ENCODE measurements around the gene ATP9B. TPM values are rescaled to one million over a fixed set of nuclear protein-coding genes. Genes with fewer than 3 reads are reported as not detected.

ATP9B gene
- polyA plus RNA-seq, 1 of the 3 experiments (the other 2 are of a cell fraction): 11.2 TPM

DNA sequence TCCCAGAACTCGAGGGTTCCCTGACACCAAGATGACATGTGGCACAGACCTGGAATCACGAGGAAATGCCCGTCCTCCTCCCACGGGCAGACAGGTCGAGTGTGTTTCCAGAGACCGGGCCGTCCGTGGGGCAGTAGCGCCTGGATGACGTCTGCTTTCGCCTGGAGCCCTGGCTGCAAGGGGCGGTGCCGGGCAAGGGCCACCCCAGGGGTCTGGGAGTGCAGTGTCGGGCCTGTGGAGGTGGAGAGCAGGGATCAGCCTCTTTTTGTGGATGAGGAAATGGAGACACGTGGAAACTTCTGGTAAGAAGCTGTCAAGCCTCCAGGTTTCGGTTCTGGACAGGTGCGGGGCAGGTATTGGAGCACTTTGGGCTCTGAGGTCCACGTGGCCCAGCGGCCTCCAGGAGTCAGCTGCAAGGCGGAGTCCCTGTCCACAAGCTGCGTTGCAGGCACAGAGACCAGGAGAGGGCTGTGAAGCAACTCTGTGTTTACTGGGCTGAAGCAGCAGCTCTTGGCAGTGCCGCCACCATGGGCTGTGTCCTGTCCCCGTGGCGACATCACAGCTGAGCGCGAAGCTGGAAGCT, 352.2 kb downstream of the ATP9B start:
- Histone ChIP-seq H3K4me3 (ENCODE audit: low read depth in 2 of 2, low read length in 1 of 2) (no peak overlapping the region), H3K27me3 (ENCODE audit: insufficient read depth) (peaks cover 86% of the 10 kb centered on the region), H3K36me3 (replicated peaks in 1 of 2; ENCODE audit: control insufficient read depth in 1 of 2, insufficient read depth in 2 of 2, low read length in 1 of 2) (no peaks in the 10 kb centered on the region), H3K4me1 (ENCODE audit: control insufficient read depth in 1 of 2, insufficient read depth in 2 of 2, low read depth in 1 of 2, low read length in 1 of 2) (no peaks in the 10 kb centered on the region), H3K9me2 (no peaks in the 10 kb centered on the region), H3F3A (replicated peaks; ENCODE audit: insufficient read depth) (peaks cover 3% of the 10 kb centered on the region), H2AFZ (ENCODE audit: low read depth) (no peak overlapping the region), H3K79me2 (ENCODE audit: insufficient read depth) (no peaks in the 10 kb centered on the region), H3K4me2 (no peak overlapping the region), H3K9ac (no peak overlapping the region), H3K27ac (ENCODE audit: low read depth in 2 of 2, low read length in 1 of 2) (no peak overlapping the region), H3K9me3 (no peaks in the 10 kb centered on the region), H4K20me1 (ENCODE audit: insufficient read depth) (0 out of 2 replicates have a peak, but pooled peaks cover 4% of the 10 kb centered on the region)
- ChIA-PET CTCF (no interaction called here), POLR2A (no interaction called here)
- DNase-seq: no peak
- WGBS (ENCODE audit: low lambda C conversion rate): 7% methylated on average over 3 of the region's 26 CpGs
- TF ChIP-seq MXI1 (IDR thresholded peaks at IDR 0.05; ENCODE audit: low read depth, low read length): no peak

DNA sequence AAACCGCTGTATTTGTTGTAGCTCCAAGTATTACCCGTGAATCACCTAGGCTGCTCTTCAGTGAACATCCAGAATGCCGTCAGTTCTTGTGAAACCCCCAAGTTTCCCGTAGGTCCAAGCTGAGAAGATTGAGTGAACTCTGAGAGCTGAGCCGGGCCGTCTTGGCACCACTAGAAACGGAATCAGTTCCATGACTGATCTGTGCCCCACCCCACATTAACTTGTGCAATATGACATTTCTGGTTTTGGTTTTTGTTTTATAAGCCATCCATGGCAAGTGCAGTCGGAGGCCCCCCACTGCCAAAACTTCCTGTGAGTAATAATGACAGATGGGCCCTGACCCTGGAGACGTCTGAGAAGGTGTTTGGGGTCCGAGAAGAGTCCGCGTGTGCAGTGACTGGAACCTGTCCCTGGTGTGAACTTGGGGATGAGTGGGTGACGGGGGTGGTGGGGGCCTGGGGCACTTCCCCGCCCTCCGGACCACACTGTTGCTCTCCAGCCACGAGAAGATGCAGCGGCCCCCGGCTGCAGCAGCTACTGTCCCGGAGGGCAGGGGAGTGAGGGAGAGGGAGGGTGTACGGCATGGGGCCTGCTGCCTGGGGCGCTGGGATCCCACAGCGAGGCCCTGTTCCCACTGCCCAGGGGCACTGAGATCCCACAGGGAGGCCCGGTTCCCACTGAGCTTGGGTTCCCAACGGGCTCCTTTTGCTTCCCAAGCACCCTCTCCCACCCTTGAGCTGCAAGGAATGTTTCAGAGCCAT, 353.0 kb downstream of the ATP9B start:
- Histone ChIP-seq H3K9me3 (no peaks in the 10 kb centered on the region), H3K4me2 (no peak overlapping the region), H3K36me3 (replicated peaks in 1 of 2; ENCODE audit: control insufficient read depth in 1 of 2, insufficient read depth in 2 of 2, low read length in 1 of 2) (no peaks in the 10 kb centered on the region), H4K20me1 (ENCODE audit: insufficient read depth) (0 out of 2 replicates have a peak, but pooled peaks cover 4% of the 10 kb centered on the region), H3F3A (replicated peaks; ENCODE audit: insufficient read depth) (peaks cover 3% of the 10 kb centered on the region), H3K9ac (no peak overlapping the region), H3K9me2 (no peaks in the 10 kb centered on the region), H3K4me1 (ENCODE audit: control insufficient read depth in 1 of 2, insufficient read depth in 2 of 2, low read depth in 1 of 2, low read length in 1 of 2) (no peaks in the 10 kb centered on the region), H2AFZ (ENCODE audit: low read depth) (no peak overlapping the region), H3K4me3 (ENCODE audit: low read depth in 2 of 2, low read length in 1 of 2) (no peak overlapping the region), H3K27ac (ENCODE audit: low read depth in 2 of 2, low read length in 1 of 2) (no peak overlapping the region), H3K27me3 (ENCODE audit: insufficient read depth) (peaks cover 94% of the 10 kb centered on the region), H3K79me2 (ENCODE audit: insufficient read depth) (no peaks in the 10 kb centered on the region)
- no peak for DNase-seq
- POLR2A ChIA-PET: no interaction called here
- TF ChIP-seq MEF2A (IDR thresholded peaks at IDR 0.05; ENCODE audit: borderline replicate concordance, low read depth): no peak
- no peak for TF ChIP-seq ELF1 (IDR thresholded peaks at IDR 0.05)
- no peak for TF ChIP-seq JUND (IDR thresholded peaks at IDR 0.05)
- TF ChIP-seq, protein P1, sequence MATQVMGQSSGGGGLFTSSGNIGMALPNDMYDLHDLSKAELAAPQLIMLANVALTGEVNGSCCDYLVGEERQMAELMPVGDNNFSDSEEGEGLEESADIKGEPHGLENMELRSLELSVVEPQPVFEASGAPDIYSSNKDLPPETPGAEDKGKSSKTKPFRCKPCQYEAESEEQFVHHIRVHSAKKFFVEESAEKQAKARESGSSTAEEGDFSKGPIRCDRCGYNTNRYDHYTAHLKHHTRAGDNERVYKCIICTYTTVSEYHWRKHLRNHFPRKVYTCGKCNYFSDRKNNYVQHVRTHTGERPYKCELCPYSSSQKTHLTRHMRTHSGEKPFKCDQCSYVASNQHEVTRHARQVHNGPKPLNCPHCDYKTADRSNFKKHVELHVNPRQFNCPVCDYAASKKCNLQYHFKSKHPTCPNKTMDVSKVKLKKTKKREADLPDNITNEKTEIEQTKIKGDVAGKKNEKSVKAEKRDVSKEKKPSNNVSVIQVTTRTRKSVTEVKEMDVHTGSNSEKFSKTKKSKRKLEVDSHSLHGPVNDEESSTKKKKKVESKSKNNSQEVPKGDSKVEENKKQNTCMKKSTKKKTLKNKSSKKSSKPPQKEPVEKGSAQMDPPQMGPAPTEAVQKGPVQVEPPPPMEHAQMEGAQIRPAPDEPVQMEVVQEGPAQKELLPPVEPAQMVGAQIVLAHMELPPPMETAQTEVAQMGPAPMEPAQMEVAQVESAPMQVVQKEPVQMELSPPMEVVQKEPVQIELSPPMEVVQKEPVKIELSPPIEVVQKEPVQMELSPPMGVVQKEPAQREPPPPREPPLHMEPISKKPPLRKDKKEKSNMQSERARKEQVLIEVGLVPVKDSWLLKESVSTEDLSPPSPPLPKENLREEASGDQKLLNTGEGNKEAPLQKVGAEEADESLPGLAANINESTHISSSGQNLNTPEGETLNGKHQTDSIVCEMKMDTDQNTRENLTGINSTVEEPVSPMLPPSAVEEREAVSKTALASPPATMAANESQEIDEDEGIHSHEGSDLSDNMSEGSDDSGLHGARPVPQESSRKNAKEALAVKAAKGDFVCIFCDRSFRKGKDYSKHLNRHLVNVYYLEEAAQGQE (IDR thresholded peaks at IDR 0.05; ENCODE audit: low read depth, low read length): no peak
- no peak for TF ChIP-seq CHD2 (IDR thresholded peaks at IDR 0.05; ENCODE audit: low read length, partially characterized antibody)
- no peak for TF ChIP-seq GABPA (IDR thresholded peaks at IDR 0.05; ENCODE audit: low read depth)
- TF ChIP-seq SMC3 (IDR thresholded peaks at IDR 0.05; ENCODE audit: low read depth, low read length): no peak
- no peak for TF ChIP-seq RFX5 (IDR thresholded peaks at IDR 0.05; ENCODE audit: low read length)
- no peak for TF ChIP-seq RAD21 (IDR thresholded peaks at IDR 0.05; ENCODE audit: low read length)
- no peak for TF ChIP-seq NFIC (IDR thresholded peaks at IDR 0.05; ENCODE audit: borderline replicate concordance)
- TF ChIP-seq, protein P2, sequence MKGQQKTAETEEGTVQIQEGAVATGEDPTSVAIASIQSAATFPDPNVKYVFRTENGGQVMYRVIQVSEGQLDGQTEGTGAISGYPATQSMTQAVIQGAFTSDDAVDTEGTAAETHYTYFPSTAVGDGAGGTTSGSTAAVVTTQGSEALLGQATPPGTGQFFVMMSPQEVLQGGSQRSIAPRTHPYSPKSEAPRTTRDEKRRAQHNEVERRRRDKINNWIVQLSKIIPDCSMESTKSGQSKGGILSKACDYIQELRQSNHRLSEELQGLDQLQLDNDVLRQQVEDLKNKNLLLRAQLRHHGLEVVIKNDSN (IDR thresholded peaks at IDR 0.05; ENCODE audit: borderline replicate concordance, low read depth): no peak
- no peak for TF ChIP-seq EZH2phosphoT487 (IDR thresholded peaks at IDR 0.05; ENCODE audit: borderline replicate concordance, low read depth)
- no peak for TF ChIP-seq FOSL2 (IDR thresholded peaks at IDR 0.05; ENCODE audit: borderline replicate concordance, low read depth)
- 17% methylated on average over 8 of the region's 24 CpGs for WGBS (ENCODE audit: low lambda C conversion rate)
- CTCF ChIA-PET: no interaction called here
